AG09309 (cell line): ENCODE data around the gene TLX3.
"Not testable (repeated sequence)": the region's sequence is repeated elsewhere in the genome, so short reads cannot be mapped to it uniquely, and the experiment has no call there.

Experiments
- DNase-seq: peaks from one replicate; pipeline ENCODE4 v3.0.0-alpha.2; 2010; ENCODE audit warnings: low read depth
- H3K4me3 ChIP-seq: 2 replicates; pipeline ENCODE4 v1.5.1; 2011; ENCODE audit warnings: mild to moderate bottlenecking, low read depth, low read length, moderate library complexity; ENCODE audit not compliant: control insufficient read depth
- TF ChIP-seq, protein P1 (sequence below): IDR thresholded peaks from 2 replicates; pipeline ENCODE4 v1.5.1; 2011; ENCODE audit warnings: mild to moderate bottlenecking, low read depth, low read length, inconsistent platforms; ENCODE audit not compliant: insufficient read depth, control insufficient read depth; ENCODE audit errors: missing control alignments

TLX3 gene

GRCh38 chr5:171351536-171352073 is 42.6 kb downstream of the TLX3 start:
- TF ChIP-seq, protein P1, sequence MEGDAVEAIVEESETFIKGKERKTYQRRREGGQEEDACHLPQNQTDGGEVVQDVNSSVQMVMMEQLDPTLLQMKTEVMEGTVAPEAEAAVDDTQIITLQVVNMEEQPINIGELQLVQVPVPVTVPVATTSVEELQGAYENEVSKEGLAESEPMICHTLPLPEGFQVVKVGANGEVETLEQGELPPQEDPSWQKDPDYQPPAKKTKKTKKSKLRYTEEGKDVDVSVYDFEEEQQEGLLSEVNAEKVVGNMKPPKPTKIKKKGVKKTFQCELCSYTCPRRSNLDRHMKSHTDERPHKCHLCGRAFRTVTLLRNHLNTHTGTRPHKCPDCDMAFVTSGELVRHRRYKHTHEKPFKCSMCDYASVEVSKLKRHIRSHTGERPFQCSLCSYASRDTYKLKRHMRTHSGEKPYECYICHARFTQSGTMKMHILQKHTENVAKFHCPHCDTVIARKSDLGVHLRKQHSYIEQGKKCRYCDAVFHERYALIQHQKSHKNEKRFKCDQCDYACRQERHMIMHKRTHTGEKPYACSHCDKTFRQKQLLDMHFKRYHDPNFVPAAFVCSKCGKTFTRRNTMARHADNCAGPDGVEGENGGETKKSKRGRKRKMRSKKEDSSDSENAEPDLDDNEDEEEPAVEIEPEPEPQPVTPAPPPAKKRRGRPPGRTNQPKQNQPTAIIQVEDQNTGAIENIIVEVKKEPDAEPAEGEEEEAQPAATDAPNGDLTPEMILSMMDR = no peak
- H3K4me3 ChIP-seq = no peak overlapping the region
- no peak for DNase-seq

- TF ChIP-seq, protein P1 = no peak
- no peak overlapping the region for H3K4me3 ChIP-seq
- no peak for DNase-seq
These were observed 46.3 kb downstream of the TLX3 start for GRCh38 chr5:171355302-171355724.

GRCh38 chr5:171357843-171358242 is 48.8 kb downstream of the TLX3 start:
- no peak overlapping the region for H3K4me3 ChIP-seq
- DNase-seq = no peak
- TF ChIP-seq, protein P1 = no peak

GRCh38 chr5:171361151-171361550 is 52.1 kb downstream of the TLX3 start:
- DNase-seq = not testable (repeated sequence)

More at GRCh38 chr5:171361151-171361550, 52.1 kb downstream of the TLX3 start:
- H3K4me3 ChIP-seq = not testable (repeated sequence)
